GM10248 (cell line): ENCODE results near the gene KCNIP3.

Source experiments
- CTCF ChIA-PET: fragments of 300-600 bp; sonication (Branson Sonifier 250); formaldehyde crosslinking; extraction: SDS; loops from one replicate; lab custom pipeline; 2021; ENCODE audit warnings: antibody characterized with exemption; lab: Yijun Ruan, JAX
- POLR2A ChIA-PET: fragments of 350-650 bp; sonication (Branson Sonifier 250); formaldehyde crosslinking; extraction: SDS; loops from one replicate; lab custom pipeline; 2020; ENCODE audit warnings: antibody characterized with exemption; lab: Yijun Ruan, JAX
- DNase-seq: peaks from one replicate; pipeline ENCODE4 v3.0.0; 2012; ENCODE audit errors: extremely low spot score
- TF ChIP-seq, protein P1 (sequence below): IDR thresholded peaks from 2 replicates; pipeline ENCODE4 v1.5.1; 2012; ENCODE audit warnings: mild to moderate bottlenecking, low read depth; ENCODE audit errors: extremely low read depth, missing control alignments, control extremely low read depth

Gene KCNIP3

GRCh38 chr2:95275151-95275515 lies 22.0 kb upstream of the KCNIP3 start:
- CTCF ChIA-PET = no interaction called here
- DNase-seq = no peak
- POLR2A ChIA-PET = no interaction called here
- TF ChIP-seq, protein P1, sequence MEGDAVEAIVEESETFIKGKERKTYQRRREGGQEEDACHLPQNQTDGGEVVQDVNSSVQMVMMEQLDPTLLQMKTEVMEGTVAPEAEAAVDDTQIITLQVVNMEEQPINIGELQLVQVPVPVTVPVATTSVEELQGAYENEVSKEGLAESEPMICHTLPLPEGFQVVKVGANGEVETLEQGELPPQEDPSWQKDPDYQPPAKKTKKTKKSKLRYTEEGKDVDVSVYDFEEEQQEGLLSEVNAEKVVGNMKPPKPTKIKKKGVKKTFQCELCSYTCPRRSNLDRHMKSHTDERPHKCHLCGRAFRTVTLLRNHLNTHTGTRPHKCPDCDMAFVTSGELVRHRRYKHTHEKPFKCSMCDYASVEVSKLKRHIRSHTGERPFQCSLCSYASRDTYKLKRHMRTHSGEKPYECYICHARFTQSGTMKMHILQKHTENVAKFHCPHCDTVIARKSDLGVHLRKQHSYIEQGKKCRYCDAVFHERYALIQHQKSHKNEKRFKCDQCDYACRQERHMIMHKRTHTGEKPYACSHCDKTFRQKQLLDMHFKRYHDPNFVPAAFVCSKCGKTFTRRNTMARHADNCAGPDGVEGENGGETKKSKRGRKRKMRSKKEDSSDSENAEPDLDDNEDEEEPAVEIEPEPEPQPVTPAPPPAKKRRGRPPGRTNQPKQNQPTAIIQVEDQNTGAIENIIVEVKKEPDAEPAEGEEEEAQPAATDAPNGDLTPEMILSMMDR = no peak

GRCh38 chr2:95275601-95276243 lies 21.4 kb upstream of the KCNIP3 start:
- POLR2A ChIA-PET = no interaction called here
- CTCF ChIA-PET = no interaction called here
- TF ChIP-seq, protein P1 = no peak
- DNase-seq = no peak

- TF ChIP-seq, protein P1 = no peak
- CTCF ChIA-PET = no interaction called here
- POLR2A ChIA-PET = no interaction called here
- DNase-seq = no peak
Observed at GRCh38 chr2:95276244-95276887, 20.8 kb upstream of the KCNIP3 start.

GRCh38 chr2:95276888-95277245 lies 20.3 kb upstream of the KCNIP3 start:
- ChIA-PET CTCF (interaction anchor here (1.0 to 1.2 kb wide), 2 partner anchors 13 to 291 kb away, joined by 3 to 4 read pairs; no protein-coding TSS in a partner anchor), POLR2A (no interaction called here)
- TF ChIP-seq, protein P1 = no peak
- DNase-seq = no peak

DNA sequence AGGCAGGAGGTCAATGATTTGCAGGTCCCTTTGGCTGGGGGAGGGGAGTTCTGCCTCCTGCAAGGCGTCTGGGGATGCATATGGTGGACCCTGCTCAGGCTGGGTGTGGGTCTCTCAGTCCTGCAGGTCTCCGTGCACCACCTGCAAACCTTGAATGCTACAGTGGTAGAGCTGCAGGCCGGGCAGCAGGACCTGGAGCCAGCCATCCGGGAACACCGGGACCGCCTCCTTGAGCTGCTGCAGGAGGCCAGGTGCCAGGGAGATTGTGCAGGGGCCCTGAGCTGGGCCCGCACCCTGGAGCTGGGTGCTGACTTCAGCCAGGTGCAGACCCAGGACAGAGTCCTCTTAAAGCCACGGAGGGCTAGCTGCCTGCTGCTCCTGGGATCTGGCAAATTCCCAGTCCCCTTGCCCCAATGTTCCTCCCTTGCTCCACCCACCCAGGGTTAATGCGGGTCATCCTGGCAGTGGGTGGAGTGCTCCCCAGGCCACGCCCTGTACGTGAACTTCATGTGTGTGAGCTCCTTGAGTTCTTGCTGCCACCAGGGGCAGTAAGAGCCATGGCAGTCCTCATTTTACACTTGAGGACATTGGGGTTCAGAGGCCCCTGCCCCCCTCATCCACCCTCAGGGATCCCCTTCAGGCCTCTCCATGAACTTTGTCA lies 19.8 kb upstream of the KCNIP3 start:
- CTCF ChIA-PET = interaction anchor here (1.0 to 1.2 kb wide), 2 partner anchors 14 to 291 kb away, joined by 3 to 4 read pairs; no protein-coding TSS in a partner anchor
- POLR2A ChIA-PET = no interaction called here
- TF ChIP-seq, protein P1 = no peak
- no peak for DNase-seq

- ChIA-PET CTCF (interaction anchor here (0.9 to 1.2 kb wide), 2 partner anchors 17 to 292 kb away, joined by 3 to 4 read pairs; no protein-coding TSS in a partner anchor), POLR2A (no interaction called here)
- TF ChIP-seq, protein P1 = no peak
- DNase-seq = no peak
Observed at GRCh38 chr2:95278051-95278471, 19.1 kb upstream of the KCNIP3 start.
